Non-pigmented ciliary epithelial cell (primary cell): ENCODE data around the gene ICAM4.
"Not testable (repeated sequence)": the region's sequence is repeated elsewhere in the genome, so short reads cannot be mapped to it uniquely, and the experiment has no call there.

ENCODE experiments used
- DNase-seq: peaks from one replicate; pipeline ENCODE4 v3.0.0-alpha.2; 2010; ENCODE audit warnings: low read depth

ICAM4 gene

DNA sequence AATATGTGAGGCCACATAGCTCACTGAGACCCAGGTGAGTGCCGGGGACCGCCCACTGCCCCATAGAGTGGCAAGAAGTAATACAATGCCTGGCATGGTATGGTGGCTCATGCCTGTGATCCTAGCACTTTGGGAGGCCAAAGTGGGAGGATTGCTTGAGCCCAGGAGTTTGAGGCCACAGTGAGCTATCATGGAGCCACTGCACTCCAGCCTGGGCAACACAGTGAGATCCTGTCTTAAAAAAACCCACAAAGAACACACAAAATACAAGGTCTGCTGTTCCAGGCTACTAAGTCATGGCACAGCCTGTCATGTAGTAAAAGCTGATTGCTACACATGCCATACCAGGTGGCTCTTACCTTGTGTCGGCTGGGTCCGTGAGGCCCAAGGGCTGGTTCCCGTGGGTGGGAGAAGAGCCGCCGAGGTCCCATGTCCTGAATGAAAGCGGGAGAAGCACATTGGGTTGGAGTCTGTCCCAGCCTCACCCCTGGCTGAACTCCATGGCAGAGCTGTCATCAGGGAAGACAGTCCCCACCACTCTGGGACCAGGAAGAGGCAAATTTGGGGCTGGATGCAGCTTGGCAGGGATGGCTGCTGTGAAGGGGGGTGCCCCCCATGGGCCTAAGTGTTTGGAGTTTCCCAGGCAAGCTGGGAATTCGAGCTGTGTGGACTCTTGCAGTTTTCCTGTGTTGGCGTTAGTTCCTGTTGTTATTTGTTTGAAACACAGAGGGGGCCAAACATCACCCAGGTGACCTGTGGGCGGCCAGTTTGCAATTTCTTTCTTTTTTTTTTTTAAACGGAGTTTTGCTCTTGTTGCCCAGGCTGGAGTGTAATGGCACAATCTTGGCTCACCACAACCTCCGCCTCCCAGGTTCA lies 32.3 kb downstream of the ICAM4 start:
- DNase-seq = no peak

DNA sequence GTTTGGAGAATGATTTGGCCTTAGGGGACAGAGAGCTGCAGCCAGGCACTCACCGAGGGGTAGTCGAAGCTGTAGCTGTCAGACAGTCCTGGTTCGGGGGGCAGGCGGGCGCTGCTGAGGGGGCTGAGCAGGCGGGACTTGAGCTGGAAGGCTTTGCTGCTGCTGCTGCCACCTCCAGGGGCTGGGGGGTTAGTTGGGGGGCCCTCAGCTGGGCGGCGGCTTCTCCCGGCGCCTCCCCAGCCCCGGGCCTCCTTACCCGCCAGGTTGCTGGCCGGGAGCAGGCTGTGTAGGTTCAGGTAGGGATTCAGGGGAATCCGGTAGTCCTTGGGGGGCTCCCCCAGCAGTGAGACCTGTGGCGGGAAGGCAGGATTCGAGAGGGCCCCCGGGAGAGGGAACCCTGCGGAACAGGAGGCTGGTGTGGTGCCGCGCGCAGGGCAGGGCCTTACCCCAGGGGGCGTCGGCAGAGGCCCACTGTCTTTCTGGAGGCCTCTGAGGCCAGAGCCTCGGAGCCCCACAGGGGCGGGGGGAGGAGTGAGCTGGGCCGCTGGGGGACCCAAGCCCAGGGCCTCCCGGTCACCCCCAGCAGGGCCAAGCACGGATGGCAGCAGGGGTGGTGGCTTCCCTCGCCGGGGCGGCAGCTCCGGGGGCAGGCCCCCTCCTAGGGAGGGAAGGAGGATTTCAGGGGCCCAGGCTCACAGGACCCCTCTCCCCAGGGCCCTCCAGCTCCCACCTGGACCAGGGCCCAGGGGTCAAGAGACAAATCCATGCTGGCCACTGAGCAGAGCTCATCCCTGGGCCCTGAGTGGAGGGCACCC lies 34.1 kb downstream of the ICAM4 start:
- no peak for DNase-seq

DNA sequence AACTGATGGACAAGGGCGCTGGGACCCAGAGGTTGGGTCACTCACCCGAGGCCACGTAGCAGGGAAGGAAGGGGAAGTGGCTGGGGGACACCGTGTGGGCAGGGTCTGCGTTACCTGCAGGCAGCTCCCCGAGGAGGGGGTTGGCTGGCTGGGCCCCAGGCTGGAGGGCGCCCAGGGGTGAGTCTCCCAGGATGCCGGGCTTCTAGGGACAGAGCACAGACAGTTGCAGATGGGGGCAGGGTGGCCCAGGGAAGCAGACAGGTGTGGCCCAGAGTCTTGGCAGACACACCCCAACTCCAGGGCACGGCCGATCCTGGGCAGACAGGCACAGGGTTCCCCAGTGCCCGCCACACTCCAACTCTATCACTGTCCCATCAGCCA lies 34.7 kb downstream of the ICAM4 start:
- no peak for DNase-seq

DNA sequence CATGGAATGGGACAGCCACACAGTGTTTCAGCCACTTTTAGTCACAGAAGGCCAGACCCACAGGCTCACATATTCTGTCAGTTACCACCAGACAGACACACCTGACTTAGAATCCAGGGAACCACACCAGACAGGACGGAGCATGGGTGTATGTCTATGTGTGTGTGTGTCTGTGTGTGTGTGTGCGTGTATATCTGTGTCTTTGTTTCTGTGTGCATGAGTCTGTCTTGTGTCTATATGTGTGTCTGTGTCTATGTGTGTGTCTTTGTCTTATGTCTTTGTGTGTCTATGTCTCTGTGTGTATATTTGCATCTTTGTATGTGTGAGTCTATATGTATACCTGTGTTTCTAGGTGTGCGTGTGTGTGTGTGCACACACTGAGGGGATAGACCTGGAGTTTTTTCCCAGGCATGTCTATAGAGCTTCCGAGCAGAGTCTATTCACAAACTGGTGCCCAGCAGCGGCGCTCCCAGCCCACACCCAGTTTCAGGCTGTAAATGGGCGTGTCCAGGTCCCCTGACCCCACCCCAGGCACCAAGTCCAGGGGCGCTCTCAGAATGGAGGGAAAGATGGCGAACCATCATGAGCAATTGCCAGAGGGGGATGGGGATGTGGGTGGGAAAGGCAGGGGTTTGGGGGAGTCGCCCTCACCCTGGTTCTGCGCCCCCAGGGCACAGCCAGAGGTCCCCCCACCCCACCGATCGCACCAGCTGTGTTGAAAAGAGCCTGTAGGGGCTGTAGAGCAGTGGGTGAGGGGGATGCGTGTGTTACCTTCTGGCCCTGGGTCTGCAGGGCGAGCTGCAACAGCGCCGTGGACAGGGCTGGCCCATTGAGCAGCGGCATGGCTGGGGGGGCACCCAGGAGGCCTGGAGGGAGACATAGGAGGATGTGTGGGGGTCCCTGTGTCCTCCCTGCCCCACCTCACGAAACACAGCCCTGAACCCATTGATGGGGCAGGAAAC lies 35.4 kb downstream of the ICAM4 start:
- no peak for DNase-seq

DNA sequence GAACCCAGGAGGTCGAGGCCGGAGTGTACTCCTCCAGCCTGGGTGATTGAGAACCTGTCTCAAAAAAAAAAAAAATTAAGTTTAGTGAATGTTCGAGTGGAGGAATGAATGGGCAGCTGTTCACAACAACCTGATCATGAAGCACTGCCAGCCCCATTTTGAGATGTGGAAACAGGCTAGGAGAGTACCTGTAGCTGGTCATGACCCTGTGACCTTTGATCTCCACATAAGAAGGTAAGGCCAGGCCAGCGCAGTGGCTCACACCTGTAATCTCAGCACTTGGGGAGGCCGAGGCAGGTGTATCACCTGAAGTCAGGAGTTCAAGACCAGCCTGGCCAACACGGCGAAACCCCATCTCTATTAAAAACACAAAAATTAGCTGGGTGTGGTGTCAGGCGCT lies 39.0 kb downstream of the ICAM4 start:
- no peak for DNase-seq

DNA sequence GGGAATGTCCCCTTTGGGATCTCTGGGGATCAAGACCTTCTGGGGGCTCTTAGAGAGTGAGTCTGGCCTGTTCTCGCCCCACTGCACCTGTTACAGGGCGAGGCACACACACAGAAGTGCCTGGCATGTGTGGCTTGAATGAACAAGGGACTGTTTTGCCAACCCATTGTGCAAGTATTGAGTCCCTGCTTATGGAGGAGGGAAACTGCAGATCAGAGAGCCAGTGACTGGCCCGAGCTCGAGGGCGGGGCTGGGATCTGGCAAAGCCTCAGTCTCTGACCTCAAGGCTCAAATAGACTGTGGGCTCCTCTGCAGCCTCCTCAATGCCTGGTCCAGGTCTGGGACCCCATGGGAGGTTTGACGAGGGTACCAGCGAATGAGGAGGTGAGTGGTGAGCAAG lies 41.0 kb downstream of the ICAM4 start:
- DNase-seq = no peak

DNA sequence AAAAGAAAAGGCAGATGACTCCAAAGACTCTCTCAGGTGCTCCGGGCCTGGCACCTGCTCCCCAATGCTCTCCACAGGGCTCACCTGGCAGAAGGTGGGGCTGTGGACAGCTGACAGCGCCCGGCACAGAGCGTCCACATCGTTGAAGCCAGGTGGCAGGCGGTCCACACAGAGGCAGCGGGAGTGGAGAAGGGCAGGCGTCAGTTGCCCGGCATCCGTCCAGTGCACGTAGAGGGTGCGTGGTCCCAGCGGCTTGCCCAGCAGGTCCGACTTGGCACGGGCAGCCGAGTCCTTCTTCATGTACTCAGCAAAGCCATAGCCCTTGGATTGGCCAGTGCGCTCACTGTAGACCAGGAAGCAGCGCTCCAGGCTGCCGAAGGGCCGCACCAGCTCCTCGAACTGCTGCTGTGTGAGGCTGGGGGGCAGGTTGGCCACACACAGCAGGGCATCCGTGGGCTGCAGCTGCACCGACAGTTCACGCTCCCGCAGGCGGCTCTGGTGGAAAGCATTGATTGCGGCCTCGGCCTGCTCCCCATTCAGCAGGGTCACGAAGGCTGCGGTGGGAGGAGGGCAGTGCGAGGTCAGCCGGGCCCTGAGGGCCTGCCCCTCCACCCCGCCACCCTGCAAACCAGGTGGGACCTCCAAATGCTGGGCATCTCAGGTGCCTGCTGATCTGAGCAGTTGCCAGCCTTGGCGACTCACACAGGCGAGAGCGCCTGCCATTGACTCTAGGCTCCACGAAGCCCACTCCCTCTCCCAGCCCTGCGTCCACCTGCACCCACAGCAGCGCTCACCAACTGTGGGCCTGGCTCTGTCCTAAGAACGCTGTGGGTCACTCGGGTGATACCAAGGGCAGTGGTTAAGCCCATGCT lies 42.0 kb downstream of the ICAM4 start:
- DNase-seq = no peak

DNA sequence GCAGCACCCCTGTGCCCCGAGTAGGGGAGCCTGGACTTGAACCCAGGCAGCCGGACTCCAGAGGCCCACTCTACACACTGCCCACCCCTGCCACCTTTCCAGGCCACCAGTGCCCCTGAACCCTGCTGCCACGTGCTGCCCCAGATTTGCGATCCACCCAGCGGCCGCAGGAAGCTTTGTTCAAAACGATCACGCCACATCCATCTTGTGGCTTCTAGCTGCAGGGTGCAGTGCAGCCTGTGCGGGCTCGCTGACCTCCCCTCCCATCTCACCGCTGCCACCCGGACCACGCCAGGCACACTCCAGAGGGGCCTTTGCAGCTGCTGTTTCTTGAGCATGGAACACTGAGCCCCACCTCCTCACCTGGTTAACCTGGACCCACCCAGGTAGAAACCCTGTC lies 42.8 kb downstream of the ICAM4 start:
- no peak for DNase-seq

DNA sequence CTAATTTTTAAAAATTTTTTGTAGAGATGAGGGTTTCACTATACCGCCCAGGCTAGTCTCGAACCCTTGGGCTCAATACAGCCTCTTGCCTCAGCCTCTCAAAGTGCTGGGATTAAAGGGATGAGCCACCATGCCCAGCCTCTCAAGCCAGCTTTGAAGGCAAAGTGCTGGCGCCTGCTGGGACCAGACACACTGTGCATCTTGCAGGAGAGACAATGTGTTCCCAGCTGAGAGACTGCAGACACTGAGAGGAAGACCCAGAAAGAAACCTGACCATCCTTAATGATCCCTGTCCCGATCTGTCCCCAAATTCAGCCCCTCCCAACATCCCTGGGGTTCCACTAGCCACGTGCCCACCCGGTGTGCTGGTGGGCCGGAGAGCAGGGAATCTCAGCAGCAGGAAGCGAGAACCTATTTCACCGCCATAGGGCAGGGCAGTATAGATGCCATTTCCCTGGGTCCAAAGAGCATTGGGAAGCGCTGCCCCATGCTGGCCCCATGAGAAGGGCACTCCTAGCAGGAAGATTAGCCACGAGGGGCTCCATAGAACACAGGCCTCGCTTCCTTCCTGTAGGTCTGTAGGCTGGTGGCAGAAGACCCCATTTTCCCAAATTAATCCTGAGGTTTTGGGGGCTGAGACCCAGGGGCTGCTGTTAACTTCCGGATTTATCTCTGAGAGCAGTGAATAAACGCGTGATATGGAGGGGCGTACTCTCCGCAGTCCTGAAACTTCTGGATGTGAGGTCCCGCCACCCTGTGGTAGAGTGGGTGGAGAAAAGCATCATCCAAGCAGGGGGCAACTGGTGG lies 45.6 kb downstream of the ICAM4 start:
- DNase-seq = no peak

DNA sequence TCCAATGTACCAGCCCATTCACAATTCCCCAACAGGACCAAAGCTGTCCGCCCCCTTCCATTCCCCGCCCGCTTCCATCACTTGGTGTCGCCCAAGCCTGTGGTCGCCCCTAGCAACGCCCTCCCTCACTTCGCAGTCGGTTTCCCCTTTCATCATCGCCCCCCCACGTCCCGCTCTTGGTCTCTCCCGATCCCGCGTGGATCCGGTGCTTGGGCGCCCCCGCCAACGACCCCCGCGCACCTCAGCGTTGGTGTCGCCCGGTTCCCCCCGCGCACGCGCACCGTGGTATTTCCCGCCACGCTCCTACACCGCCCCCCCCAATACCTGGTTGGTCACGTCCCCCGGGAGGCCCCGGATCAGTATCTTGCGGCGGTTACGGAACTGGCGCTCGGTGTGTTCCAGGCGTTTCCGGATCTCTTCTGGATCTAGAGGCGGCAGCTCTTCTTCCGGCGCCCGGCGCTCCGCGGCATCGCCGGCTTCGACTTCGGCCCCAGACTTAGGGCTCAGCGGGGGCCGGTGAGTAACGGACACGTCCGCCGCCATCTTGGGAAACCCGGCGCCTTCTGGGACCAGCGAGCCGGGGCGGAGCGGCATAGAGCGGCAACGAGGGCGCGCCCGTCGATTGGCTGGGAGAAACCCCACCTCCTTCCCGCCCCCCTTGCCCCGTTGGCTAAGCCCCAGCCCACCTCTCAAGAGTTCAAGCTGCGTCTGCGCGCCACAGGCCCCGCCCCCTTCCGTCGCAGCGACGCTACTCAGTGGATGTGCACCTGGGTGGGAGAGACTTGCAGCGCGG lies 46.4 kb downstream of the ICAM4 start, which contains the start of gene RAVER1:
RAVER1 (minus strand) TSS at position 565 of the 793 bp plus-strand sequence; CDS start at position 543, 22 bp downstream.
- peak; percentile 87 for DNase-seq

DNA sequence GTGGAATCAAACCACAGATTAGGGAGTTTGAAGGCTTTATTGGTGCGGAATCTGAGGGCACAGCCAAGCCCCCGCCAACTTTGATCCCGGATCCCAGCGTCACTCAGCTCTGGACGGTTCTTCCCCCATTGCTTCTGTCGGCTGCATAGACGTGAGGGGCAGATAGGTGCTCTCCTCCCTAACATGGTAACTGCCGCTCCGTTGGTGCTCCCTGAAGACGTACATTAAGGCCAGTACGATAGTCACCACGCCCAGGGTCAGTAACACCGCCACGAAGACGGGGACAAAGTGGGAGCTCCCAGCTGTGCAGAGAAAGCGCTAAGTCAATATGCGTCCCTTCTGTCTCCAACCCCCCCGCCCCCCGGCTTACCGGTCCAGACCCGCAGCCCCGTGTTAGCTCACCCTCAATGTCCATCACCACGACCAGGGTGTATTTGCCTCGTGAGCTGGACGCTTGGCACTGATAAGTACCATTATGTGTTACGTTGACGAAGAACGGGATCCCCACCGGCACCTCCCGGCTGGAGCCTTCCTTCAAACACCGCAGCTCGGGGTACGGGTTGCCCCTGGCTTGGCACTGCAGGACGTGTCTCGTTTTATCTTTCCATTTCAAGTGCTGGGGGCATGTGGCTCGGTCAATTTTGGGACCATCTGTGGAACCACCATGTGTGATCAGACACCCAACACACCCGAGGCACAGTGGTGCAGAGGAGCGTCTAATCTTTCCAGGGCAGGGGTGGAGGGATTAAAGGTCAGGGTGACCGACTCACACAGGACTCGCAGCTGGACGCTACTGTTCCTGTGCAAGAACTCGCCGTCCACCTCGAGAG lies 47.2 kb downstream of the ICAM4 start:
- no peak for DNase-seq

DNA sequence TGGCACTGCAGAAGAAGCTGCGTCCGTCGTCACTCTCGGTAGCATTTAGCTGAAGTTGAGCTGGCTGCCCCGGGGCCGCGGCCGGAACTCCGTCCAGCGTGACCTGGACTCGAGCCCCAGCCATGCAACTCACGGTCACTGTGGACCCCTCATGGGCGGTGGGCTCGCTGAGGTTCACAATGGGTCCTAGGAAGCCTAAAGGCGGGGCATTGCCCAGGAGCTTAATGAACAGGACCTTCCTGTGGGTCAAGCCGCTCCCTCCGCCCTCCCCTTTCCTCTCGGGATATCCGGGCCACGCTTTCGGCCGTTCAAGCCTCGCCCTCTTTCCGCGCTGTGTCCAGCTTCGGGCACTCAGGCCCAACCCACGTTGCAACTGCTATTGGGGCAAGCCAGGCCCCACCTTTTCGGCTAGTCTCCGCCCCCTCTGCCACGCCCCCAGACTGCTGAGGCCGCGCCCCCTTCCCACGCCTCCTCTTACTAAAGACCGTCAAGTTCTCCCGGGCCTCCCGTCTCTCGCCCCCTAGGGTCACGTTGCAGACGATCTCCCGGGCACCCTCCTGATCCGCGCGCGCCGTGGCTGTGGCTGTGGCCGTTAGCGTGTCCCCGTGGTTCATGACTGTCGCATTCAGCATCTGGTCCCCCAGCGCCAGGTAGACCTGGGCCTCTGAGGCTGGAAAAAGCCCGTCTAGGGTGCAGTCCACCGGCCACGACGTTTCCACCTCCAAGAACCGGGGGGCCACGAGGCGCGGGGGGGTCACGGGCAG lies 48.0 kb downstream of the ICAM4 start:
- DNase-seq = peak; percentile 78

DNA sequence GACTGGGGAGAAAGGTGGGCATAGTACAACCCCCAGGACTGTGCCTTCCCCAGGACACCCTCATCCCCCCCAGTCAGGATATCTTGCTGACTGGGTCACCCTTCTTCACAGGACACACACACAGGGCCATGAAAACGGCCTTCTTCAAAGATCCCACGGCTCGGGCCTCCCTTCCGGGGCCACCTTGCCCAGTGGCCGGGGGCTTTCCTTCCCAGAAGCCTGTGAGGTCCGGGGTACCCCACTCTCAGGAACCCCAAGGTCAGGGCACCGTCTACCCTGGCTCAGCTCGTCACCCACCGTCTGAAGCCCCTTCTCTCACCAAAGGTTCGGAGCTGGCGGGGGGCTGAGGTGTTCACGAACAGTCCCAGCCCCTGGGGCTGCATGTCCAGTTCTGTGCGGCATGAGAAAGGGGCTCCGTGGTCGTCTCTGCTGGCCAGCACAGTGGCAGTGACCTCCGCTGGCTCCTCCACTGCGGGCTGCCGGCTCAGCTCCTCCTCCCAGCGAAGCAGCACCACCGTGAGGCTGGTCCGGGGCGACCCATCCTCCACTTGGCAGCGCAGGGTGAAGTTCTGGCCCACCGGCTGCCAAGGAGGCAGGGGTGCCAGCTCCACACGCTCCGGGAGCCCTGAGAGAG lies 48.7 kb downstream of the ICAM4 start:
- no peak for DNase-seq

DNA sequence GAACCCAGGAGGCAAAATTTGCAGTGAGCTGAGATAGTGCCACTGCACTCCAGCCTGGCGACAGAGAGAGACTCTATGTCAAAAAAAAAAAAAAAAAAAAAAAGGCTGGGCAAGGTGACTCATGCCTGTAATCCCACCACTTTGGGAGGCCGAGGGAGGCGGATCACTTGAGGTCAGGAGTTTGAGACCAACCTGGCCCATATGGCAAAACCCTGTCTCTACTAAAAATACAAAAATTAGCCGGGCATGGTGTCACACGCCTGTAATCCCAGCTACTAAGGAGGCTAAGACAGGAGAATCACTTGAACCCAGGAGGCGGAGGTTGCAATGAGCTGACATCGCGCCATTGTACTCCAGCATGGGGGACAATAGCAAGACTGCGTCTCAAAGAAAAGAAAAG lies 50.0 kb downstream of the ICAM4 start:
- not testable (repeated sequence) for DNase-seq
